ENCODE results near the gene FSTL4. TPM values are rescaled to one million over a fixed set of nuclear protein-coding genes. Genes with fewer than 3 reads are reported as not detected.

FSTL4 gene
- total and polyA plus RNA-seq, 9 donors = 0.07 to 0.22 (median 0.15) TPM; not detected in 4

GRCh38 chr5:133337795-133338445 lies 274.4 kb downstream of the FSTL4 start:
- WGBS, 3 donors = 91 to 95% (median 93%) methylated on average over 9 of the region's 9 CpGs
- TF ChIP-seq EP300 (IDR thresholded peaks at IDR 0.05) = no peak
- TF ChIP-seq CTCF (IDR thresholded peaks at IDR 0.05) = no peak
- no peak for TF ChIP-seq POLR2A (IDR thresholded peaks at IDR 0.05)
- no peak for DNase-seq
- Histone ChIP-seq H3K27me3 (no peaks in the 10 kb centered on the region), H3K4me1 (ENCODE audit: insufficient read depth) (no peaks in the 10 kb centered on the region), H3K4me3 (no peak overlapping the region), H3K36me3 (no peaks in the 10 kb centered on the region), H3K27ac (no peak overlapping the region), H3K9me3 (no peaks in the 10 kb centered on the region)
- intact Hi-C loops (cut with DNase I) = no loop called here

- Histone ChIP-seq H3K4me3 (no peak overlapping the region), H3K27me3 (no peaks in the 10 kb centered on the region), H3K9me3 (no peaks in the 10 kb centered on the region), H3K36me3 (no peaks in the 10 kb centered on the region), H3K27ac (no peak overlapping the region), H3K4me1 (ENCODE audit: insufficient read depth) (no peaks in the 10 kb centered on the region)
- TF ChIP-seq POLR2A (IDR thresholded peaks at IDR 0.05) (no peak), CTCF (IDR thresholded peaks at IDR 0.05) (no peak), EP300 (IDR thresholded peaks at IDR 0.05) (no peak)
- no peak for DNase-seq
- WGBS, 3 donors = 92 to 96% (median 95%) methylated on average over 12 of the region's 12 CpGs
- intact Hi-C loops (cut with DNase I) = no loop called here
Measured at GRCh38 chr5:133336969-133337410, 275.4 kb downstream of the FSTL4 start.

- 64 to 70% (median 67%) methylated on average over 12 of the region's 12 CpGs for WGBS, 3 donors
- H3K4me1 ChIP-seq (ENCODE audit: insufficient read depth) = no peaks in the 10 kb centered on the region
- H3K36me3 ChIP-seq = no peaks in the 10 kb centered on the region
- intact Hi-C loops (cut with DNase I) = no loop called here
- H3K27ac ChIP-seq = no peak overlapping the region
- H3K9me3 ChIP-seq = no peaks in the 10 kb centered on the region
- no peak for DNase-seq
- H3K4me3 ChIP-seq = no peak overlapping the region
- no peaks in the 10 kb centered on the region for H3K27me3 ChIP-seq
- TF ChIP-seq CTCF (IDR thresholded peaks at IDR 0.05) = no peak
- TF ChIP-seq POLR2A (IDR thresholded peaks at IDR 0.05) = no peak
- no peak for TF ChIP-seq EP300 (IDR thresholded peaks at IDR 0.05)
Measured at GRCh38 chr5:133336121-133336968, 276.0 kb downstream of the FSTL4 start.

- no peak overlapping the region for H3K27ac ChIP-seq
- no peaks in the 10 kb centered on the region for H3K4me1 ChIP-seq (ENCODE audit: insufficient read depth)
- DNase-seq = no peak
- no peak overlapping the region for H3K4me3 ChIP-seq
- intact Hi-C loops (cut with DNase I) = no loop called here
- TF ChIP-seq POLR2A (IDR thresholded peaks at IDR 0.05) (no peak), EP300 (IDR thresholded peaks at IDR 0.05) (no peak), CTCF (IDR thresholded peaks at IDR 0.05) (no peak)
- no peaks in the 10 kb centered on the region for H3K9me3 ChIP-seq
- WGBS, 3 donors = 92 to 93% (median 92%) methylated on average over 14 of the region's 14 CpGs
- H3K36me3 ChIP-seq = no peaks in the 10 kb centered on the region
- no peaks in the 10 kb centered on the region for H3K27me3 ChIP-seq
Measured at GRCh38 chr5:133334796-133335639, 277.3 kb downstream of the FSTL4 start.

Measured in ovary (tissue), 9 donors.